Smooth muscle cell (in vitro differentiated cells): Measurements from ENCODE around the gene TPST2. TPM values are rescaled to one million over a fixed set of nuclear protein-coding genes. Genes with fewer than 3 reads are reported as not detected.

Source experiments
- DNase-seq: peaks from one replicate; lab custom pipeline; 2025; ENCODE audit not compliant: unreplicated experiment; lab: John Stamatoyannopoulos, UW
- H2AFZ ChIP-seq: fragments of 200-600 bp; sonication (generic); 2 replicates; pipeline ENCODE4 v1.6.0; 2016; ENCODE audit warnings: antibody characterized with exemption, low read depth, mild to moderate bottlenecking
- H3F3A ChIP-seq: fragments of 200-600 bp; sonication (generic); 2 replicates; pipeline ENCODE4 v1.6.0; 2017; ENCODE audit warnings: antibody characterized with exemption, low read depth
- H3K27ac ChIP-seq: fragments of 200-600 bp; sonication (generic); 2 replicates; pipeline ENCODE4 v1.5.1; 2016; ENCODE audit warnings: low read depth, mild to moderate bottlenecking
- H3K27me3 ChIP-seq: fragments of 200-600 bp; sonication (generic); 2 replicates; pipeline ENCODE4 v1.6.1; 2016; ENCODE audit warnings: low read depth, mild to moderate bottlenecking
- H3K36me3 ChIP-seq: fragments of 200-600 bp; sonication (generic); 2 replicates; pipeline ENCODE4 v1.5.1; 2016; ENCODE audit warnings: low read depth
- H3K4me1 ChIP-seq: fragments of 200-600 bp; sonication (generic); 2 replicates; pipeline ENCODE4 v1.5.1; 2016; ENCODE audit warnings: low read depth
- H3K4me2 ChIP-seq: fragments of 200-600 bp; sonication (generic); 2 replicates; pipeline ENCODE4 v1.6.0; 2016; ENCODE audit warnings: mild to moderate bottlenecking
- H3K4me3 ChIP-seq: fragments of 200-600 bp; sonication (generic); 2 replicates; pipeline ENCODE4 v1.5.1; 2016; ENCODE audit warnings: mild to moderate bottlenecking
- H3K79me2 ChIP-seq: fragments of 200-600 bp; sonication (generic); 2 replicates; pipeline ENCODE4 v1.6.0; 2016; ENCODE audit warnings: low read depth, mild to moderate bottlenecking
- H3K9ac ChIP-seq: fragments of 200-600 bp; sonication (generic); 2 replicates; pipeline ENCODE4 v1.6.0; 2016; ENCODE audit warnings: low read depth
- H3K9me3 ChIP-seq: fragments of 200-600 bp; sonication (generic); replicated peaks from 2 replicates; pipeline ENCODE4 v1.5.1; 2016; ENCODE audit warnings: low read depth
- H4K20me1 ChIP-seq: fragments of 200-600 bp; sonication (generic); 2 replicates; pipeline ENCODE4 v1.6.0; 2016; ENCODE audit warnings: low read depth
- CTCF ChIP-seq: fragments of 200-600 bp; sonication (generic); IDR thresholded peaks from 2 replicates; pipeline ENCODE4 v1.5.1; 2017; ENCODE audit warnings: borderline replicate concordance, mild to moderate bottlenecking, antibody characterized with exemption; ENCODE audit not compliant: insufficient read depth, poor library complexity, severe bottlenecking
- WGBS: methylation state at CpG from one replicate; pipeline ENCODE4 v1.1.7; 2016; ENCODE audit warnings: low lambda C conversion rate; 5-methylcytosine and 5-hydroxymethylcytosine counted together
- polyA plus RNA-seq: library from polyadenylated mRNA; unstranded; fragments of >200 nt; fragmentation: Nextera tagmentation; extraction: Ambion mirVana; gene quantifications from 2 replicates; pipeline ENCODE4 v1.2.1, GENCODE V29; 2016
- total RNA-seq: library from RNA; depleted of rRNA; stranded (reverse); fragments of >200 nt; gene quantifications from 2 replicates; pipeline ENCODE4 v1.2.3, GENCODE V29; 2014

The TPST2 gene
- total and polyA plus RNA-seq, 2 experiments from 2014 or later, result 44.1 to 48.5 TPM

GRCh38 chr22:26597026-26597425 lies 7.1 kb upstream of the TPST2 start:
- H3K4me1 ChIP-seq, result no peaks in the 10 kb centered on the region
- H3K27ac ChIP-seq, result no peak overlapping the region
- H3K79me2 ChIP-seq, result no peaks in the 10 kb centered on the region
- no peaks in the 10 kb centered on the region for H3K36me3 ChIP-seq
- no peak overlapping the region for H3K4me2 ChIP-seq
- no peaks in the 10 kb centered on the region for H3K9me3 ChIP-seq
- H3K27me3 ChIP-seq, result no peaks in the 10 kb centered on the region
- H2AFZ ChIP-seq, result no peak overlapping the region
- no peak overlapping the region for H3K9ac ChIP-seq
- H3F3A ChIP-seq, result no peaks in the 10 kb centered on the region
- no peaks in the 10 kb centered on the region for H4K20me1 ChIP-seq
- no peak for TF ChIP-seq CTCF
- DNase-seq, result no peak
- H3K4me3 ChIP-seq, result no peak overlapping the region
- 83% methylated on average over 4 of the region's 4 CpGs for WGBS

- no peaks in the 10 kb centered on the region for H3K9me3 ChIP-seq
- H3F3A ChIP-seq, result no peaks in the 10 kb centered on the region
- no peaks in the 10 kb centered on the region for H3K36me3 ChIP-seq
- no peak overlapping the region for H3K9ac ChIP-seq
- no peak overlapping the region for H2AFZ ChIP-seq
- H3K4me3 ChIP-seq, result no peak overlapping the region
- no peaks in the 10 kb centered on the region for H4K20me1 ChIP-seq
- no peak overlapping the region for H3K4me2 ChIP-seq
- H3K79me2 ChIP-seq, result peaks cover 10% of the 10 kb centered on the region
- H3K27me3 ChIP-seq, result no peaks in the 10 kb centered on the region
- no peak for DNase-seq
- no peak overlapping the region for H3K27ac ChIP-seq
- no peaks in the 10 kb centered on the region for H3K4me1 ChIP-seq
- no peak for TF ChIP-seq CTCF
- WGBS, result 70% methylated on average over 1 of the region's 1 CpG
These were observed 3.8 kb upstream of the TPST2 start for GRCh38 chr22:26593763-26594162.

GRCh38 chr22:26592421-26592891 lies 2.5 kb upstream of the TPST2 start:
- H4K20me1 ChIP-seq, result no peaks in the 10 kb centered on the region
- no peak overlapping the region for H3K4me3 ChIP-seq
- no peak overlapping the region for H3K27ac ChIP-seq
- H3F3A ChIP-seq, result peaks cover 4% of the 10 kb centered on the region
- 85% methylated on average over 4 of the region's 4 CpGs for WGBS
- H2AFZ ChIP-seq, result no peak overlapping the region
- H3K4me2 ChIP-seq, result no peak overlapping the region
- TF ChIP-seq CTCF, result no peak
- H3K79me2 ChIP-seq, result peaks cover 23% of the 10 kb centered on the region
- H3K9ac ChIP-seq, result no peak overlapping the region
- no peaks in the 10 kb centered on the region for H3K9me3 ChIP-seq
- H3K4me1 ChIP-seq, result no peaks in the 10 kb centered on the region
- H3K27me3 ChIP-seq, result no peaks in the 10 kb centered on the region
- H3K36me3 ChIP-seq, result no peaks in the 10 kb centered on the region
- DNase-seq, result no peak

- Histone ChIP-seq H3F3A (peaks cover 13% of the 10 kb centered on the region), H2AFZ (peak overlapping the region; percentile 78), H3K79me2 (peaks cover 30% of the 10 kb centered on the region), H3K27ac (peak overlapping the region; percentile 83), H3K4me2 (peak overlapping the region; percentile 99), H3K9ac (peak overlapping the region; percentile 90), H3K36me3 (no peaks in the 10 kb centered on the region), H3K9me3 (no peaks in the 10 kb centered on the region), H3K4me3 (peak overlapping the region; percentile 96), H3K4me1 (no peaks in the 10 kb centered on the region), H4K20me1 (peaks cover 12% of the 10 kb centered on the region), H3K27me3 (no peaks in the 10 kb centered on the region)
- under 1% methylated on average over 31 of the region's 44 CpGs for WGBS
- TF ChIP-seq CTCF, result no peak
- peak; percentile 34 for DNase-seq
These were observed 526 bp downstream of the TPST2 start for GRCh38 chr22:26589367-26589844.
